ENCODE data around the gene FBN1. TPM values are rescaled to one million over a fixed set of nuclear protein-coding genes. Genes with fewer than 3 reads are reported as not detected.

FBN1 gene
- total and polyA plus RNA-seq, 12 donors, result 5.6 to 84.6 (median 54.5) TPM

DNA sequence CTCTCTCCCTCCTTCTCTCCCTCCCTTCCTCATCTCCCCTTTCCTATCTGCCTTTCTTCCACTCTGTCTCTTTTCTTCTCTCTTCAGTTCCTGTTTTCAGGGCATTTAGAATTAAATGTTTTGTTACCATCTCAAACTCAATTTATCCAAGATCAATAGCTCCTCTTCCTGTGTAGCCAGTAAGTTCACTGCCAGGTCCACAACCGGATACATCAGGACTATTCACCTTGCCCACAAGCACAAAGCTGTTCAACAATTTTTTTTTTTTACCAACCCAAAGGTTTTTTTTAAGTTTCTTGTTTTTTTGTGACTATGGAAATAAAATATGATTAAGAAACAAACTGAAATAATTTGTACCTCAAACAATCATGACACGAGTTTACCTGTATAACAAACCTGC, 26.1 kb downstream of the FBN1 start:
- no peak for DNase-seq
- WGBS, 4 donors, result 87 to 99% (median 94%) methylated on average over 2 of the region's 2 CpGs
- no peaks in the 10 kb centered on the region for H3K9me3 ChIP-seq (replicated peaks in 1 of 3)
- no peak overlapping the region for H3K27ac ChIP-seq
- intact Hi-C loops (cut with DNase I), result no loop called here
- no peaks in the 10 kb centered on the region for H3K27me3 ChIP-seq
- peaks cover 0 to 16% of the 10 kb centered on the region in 2 donors for H3K4me1 ChIP-seq (replicated peaks in 1 of 2)
- no peak overlapping the region for H3K4me3 ChIP-seq
- no peaks in the 10 kb centered on the region for H3K36me3 ChIP-seq (replicated peaks in 1 of 2)
- no peak for TF ChIP-seq POLR2A (IDR thresholded peaks at IDR 0.05)
- TF ChIP-seq, protein P1, sequence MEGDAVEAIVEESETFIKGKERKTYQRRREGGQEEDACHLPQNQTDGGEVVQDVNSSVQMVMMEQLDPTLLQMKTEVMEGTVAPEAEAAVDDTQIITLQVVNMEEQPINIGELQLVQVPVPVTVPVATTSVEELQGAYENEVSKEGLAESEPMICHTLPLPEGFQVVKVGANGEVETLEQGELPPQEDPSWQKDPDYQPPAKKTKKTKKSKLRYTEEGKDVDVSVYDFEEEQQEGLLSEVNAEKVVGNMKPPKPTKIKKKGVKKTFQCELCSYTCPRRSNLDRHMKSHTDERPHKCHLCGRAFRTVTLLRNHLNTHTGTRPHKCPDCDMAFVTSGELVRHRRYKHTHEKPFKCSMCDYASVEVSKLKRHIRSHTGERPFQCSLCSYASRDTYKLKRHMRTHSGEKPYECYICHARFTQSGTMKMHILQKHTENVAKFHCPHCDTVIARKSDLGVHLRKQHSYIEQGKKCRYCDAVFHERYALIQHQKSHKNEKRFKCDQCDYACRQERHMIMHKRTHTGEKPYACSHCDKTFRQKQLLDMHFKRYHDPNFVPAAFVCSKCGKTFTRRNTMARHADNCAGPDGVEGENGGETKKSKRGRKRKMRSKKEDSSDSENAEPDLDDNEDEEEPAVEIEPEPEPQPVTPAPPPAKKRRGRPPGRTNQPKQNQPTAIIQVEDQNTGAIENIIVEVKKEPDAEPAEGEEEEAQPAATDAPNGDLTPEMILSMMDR (IDR thresholded peaks at IDR 0.05), result no peak

DNA sequence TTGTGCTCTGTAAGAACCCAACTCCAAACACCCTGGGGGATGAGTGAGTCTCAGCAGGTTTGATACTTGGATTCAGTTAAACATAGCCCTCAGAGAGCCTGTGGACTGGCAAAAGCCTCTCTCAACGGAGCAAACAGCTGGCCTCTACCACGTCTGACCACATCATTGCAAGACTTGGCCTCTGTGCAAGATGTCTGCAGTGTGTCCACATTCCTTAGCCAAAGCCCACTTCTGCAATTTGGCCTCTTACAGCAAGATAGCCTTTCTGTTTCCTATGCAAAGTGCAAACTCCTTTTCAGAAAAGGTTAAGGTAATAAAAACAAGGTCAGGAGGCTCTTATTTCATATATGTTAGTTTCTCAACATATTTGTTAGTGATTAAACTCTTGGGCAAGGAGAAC, 27.9 kb downstream of the FBN1 start:
- H3K27ac ChIP-seq, result no peak overlapping the region
- no peaks in the 10 kb centered on the region for H3K27me3 ChIP-seq
- no peaks in the 10 kb centered on the region for H3K9me3 ChIP-seq (replicated peaks in 1 of 3)
- no peaks in the 10 kb centered on the region for H3K36me3 ChIP-seq (replicated peaks in 1 of 2)
- H3K4me3 ChIP-seq, result no peak overlapping the region
- peak in 5 of 7 donors; percentile 25 to 67 (median 38) for DNase-seq
- peaks cover 0 to 12% of the 10 kb centered on the region in 2 donors for H3K4me1 ChIP-seq (replicated peaks in 1 of 2)
- TF ChIP-seq POLR2A (IDR thresholded peaks at IDR 0.05), result no peak
- TF ChIP-seq, protein P1 (IDR thresholded peaks at IDR 0.05), result no peak
- intact Hi-C loops (cut with DNase I), result no loop called here
- WGBS, 4 donors, result 43 to 57% (median 51%) methylated on average over 2 of the region's 2 CpGs

DNA sequence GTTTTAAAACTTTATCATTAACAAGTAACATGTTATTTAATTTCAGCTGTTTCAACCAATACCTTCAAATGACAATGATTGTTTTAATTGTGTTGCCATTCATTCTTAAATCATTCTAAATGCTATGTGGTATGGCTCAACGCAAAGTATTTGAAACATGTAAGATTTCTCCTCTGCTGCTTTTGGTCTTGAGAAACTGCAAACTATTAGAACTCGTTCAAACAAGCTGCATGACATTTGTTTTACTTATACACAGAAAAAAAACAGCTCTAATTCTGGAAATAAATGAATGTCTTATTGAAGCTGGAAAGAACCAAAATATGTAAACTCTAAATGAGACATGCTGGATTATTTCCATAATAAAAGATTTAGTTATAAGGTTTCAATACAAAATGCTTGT, 29.3 kb downstream of the FBN1 start:
- H3K4me1 ChIP-seq (replicated peaks in 1 of 2), result peaks cover 0 to 12% of the 10 kb centered on the region in 2 donors
- H3K9me3 ChIP-seq (replicated peaks in 1 of 3), result no peaks in the 10 kb centered on the region
- TF ChIP-seq POLR2A (IDR thresholded peaks at IDR 0.05), result no peak
- TF ChIP-seq, protein P1 (IDR thresholded peaks at IDR 0.05), result no peak
- H3K36me3 ChIP-seq (replicated peaks in 1 of 2), result no peaks in the 10 kb centered on the region
- H3K27ac ChIP-seq, result no peak overlapping the region
- intact Hi-C loops (cut with DNase I), result no loop called here
- 81 to 84% (median 81%) methylated on average over 2 of the region's 2 CpGs for WGBS, 4 donors
- DNase-seq, result no peak
- H3K4me3 ChIP-seq, result no peak overlapping the region
- H3K27me3 ChIP-seq, result no peaks in the 10 kb centered on the region

DNA sequence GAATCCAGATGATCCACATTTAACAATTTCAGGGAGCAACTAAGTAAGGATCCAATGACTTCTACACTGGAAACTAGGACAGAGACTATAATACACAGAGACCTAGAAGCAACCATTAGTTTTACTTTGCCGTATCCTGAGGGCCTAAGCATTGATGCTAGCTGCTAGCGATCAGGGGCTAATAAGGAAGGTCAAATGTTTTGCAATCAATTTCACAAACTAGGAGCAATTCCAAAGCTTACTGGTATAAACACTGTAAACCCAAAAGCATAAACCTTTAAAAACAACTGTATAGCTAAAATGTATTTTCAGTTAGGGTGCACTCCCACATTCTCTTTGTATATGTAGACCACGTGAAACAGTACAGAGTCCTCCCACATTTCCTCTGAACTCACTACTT, 31.5 kb downstream of the FBN1 start:
- no peak for DNase-seq
- Histone ChIP-seq H3K36me3 (replicated peaks in 1 of 2) (peaks cover 0 to 9% of the 10 kb centered on the region in 2 donors), H3K27ac (no peak overlapping the region), H3K27me3 (no peaks in the 10 kb centered on the region), H3K9me3 (replicated peaks in 1 of 3) (no peaks in the 10 kb centered on the region), H3K4me3 (no peak overlapping the region), H3K4me1 (replicated peaks in 1 of 2) (peaks cover 0 to 12% of the 10 kb centered on the region in 2 donors)
- no peak for TF ChIP-seq POLR2A (IDR thresholded peaks at IDR 0.05)
- TF ChIP-seq, protein P1 (IDR thresholded peaks at IDR 0.05), result no peak
- intact Hi-C loops (cut with DNase I), result no loop called here
- WGBS, 4 donors, result 69 to 84% (median 80%) methylated on average over 3 of the region's 3 CpGs

Measured in adrenal gland (tissue), 12 donors.